HG02759 (cell line): Measurements from ENCODE around the gene DHRS13.
"Not testable (repeated sequence)": the region's sequence is repeated elsewhere in the genome, so short reads cannot be mapped to it uniquely, and the experiment has no call there.

Source experiments
- ATAC-seq: cut with Tn5 transposase; IDR thresholded peaks from one replicate; pipeline ENCODE4 v1.9.1; 2021; ENCODE audit warnings: mild to moderate bottlenecking, moderate library complexity; ENCODE audit not compliant: unreplicated experiment

DHRS13 gene

DNA sequence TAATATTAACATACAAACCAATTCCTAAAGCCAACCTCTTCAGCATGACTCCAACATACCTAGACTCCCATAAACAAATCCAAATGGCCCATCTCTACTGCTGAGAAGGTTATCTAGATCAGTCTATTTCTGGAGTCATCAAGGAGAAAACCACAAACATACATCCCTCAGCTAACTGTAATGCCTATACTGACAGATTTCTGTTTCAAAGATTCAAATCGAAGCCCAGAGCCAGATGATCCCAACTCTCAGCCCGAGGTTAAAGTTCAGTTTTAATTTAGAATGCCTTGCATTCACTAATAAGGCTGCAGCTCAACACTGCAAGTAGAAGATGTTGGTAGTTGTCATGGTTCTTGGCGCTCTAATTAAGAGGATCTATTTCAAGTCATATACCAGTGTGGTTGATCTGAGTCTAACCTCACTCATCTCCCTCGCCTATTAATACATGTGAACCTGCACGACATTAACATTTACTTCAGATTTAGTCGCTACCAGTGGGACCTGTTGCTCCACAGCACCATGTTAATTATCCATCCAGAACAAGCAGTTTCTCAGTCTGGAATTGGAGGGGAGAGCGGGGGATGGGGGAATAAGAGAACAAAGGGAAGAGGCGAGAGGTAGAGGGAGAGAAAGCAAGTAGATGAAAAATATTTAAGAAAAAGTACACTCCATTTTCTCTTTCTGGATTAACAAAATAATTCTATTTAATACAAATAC, 33.0 kb upstream of the DHRS13 start:
- no peak for ATAC-seq

DNA sequence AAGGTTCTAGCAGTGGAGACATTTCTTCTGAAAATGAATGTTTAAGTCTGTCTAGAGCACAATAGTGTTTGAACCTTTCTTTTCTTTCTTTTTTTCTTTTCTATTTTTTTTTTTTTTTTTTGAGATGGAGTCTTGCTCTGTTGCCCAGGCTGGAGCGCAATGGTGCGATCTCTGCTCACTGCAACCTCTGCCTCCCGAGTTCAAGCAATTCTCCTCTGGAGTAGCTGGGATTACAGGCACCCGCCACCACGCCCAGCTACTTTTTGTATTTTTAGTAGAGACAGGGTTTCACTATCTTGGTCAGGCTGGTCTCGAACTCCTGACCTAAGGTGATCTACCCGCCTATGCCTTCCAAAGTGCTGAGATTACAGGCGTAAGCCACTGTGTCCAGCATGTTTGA, 31.6 kb upstream of the DHRS13 start:
- not testable (repeated sequence) for ATAC-seq

DNA sequence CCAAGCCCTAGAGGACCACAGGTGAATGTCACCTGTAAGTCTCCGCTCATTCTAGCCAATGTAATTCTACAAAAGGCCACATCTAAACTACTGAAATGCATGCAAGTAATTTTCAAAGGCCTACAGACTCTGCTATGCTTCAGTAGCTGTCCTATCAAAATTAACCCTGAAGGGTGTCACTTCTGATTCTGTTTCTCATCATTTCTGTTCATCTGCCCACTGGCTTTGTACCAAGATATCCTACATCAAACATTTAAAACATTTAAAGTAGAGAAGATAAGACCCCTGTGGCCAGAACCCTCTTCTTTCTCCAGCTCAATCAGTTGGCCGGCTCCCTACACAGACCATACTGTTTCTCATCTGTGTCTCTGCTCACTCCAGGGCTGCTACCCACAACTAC, 26.9 kb upstream of the DHRS13 start:
- no peak for ATAC-seq

DNA sequence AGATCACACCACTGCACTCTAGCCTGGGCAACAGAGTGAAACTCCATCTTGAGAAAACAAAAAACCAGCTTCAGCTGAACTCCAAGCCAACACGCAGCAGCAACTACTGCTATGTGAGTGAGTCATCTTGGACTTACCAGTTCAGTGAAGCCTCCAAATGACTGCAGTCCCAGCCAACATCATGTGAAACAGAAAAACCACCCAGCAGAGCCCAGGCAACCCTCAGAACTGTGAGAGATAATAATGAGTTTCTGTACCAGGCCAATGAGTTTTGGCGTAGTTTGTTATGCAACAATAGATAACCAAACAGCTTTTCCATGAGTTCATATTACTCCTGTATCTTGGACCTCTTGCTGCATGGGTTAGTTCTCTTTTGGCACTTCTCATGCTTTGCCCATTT, 25.2 kb upstream of the DHRS13 start:
- no peak for ATAC-seq

DNA sequence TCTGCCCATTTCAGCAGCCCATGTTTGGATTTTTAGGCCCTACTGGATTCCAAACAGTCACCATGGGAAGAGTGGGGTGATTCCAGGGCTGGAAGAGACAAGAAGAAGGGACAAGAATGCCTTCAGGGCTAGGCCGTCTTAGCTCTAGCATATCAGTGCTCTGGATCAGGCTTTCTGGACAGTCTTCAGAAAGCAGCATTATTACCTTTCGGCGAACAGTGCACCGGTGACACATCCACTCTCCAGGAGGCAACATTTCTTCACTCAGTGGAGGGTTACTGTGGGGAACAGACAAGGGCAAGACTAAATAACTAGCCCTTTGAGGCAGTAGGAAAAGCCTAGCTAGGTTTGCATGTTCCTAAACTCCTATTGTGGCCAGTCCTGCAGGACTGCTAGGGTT, 23.9 kb upstream of the DHRS13 start:
- no peak for ATAC-seq

DNA sequence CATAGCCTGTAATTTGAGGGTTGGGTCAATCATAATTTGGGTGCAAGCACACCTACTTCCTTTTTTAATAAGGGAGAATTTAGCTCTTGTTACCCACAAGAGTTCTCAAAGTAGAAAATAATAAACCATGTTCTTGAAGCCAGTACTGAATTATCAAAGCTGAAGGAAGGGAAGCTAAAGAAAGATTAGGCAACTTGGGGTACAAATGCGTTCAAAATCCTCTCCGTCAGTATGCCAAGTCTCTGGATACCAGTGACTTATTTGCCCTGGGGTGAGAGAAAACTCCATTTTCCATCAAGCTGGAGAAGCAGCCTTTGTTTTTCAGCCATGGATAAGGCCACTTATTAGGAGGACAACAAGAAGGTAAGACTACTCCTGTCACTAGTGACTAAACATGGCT, 23.5 kb upstream of the DHRS13 start:
- ATAC-seq: no peak

DNA sequence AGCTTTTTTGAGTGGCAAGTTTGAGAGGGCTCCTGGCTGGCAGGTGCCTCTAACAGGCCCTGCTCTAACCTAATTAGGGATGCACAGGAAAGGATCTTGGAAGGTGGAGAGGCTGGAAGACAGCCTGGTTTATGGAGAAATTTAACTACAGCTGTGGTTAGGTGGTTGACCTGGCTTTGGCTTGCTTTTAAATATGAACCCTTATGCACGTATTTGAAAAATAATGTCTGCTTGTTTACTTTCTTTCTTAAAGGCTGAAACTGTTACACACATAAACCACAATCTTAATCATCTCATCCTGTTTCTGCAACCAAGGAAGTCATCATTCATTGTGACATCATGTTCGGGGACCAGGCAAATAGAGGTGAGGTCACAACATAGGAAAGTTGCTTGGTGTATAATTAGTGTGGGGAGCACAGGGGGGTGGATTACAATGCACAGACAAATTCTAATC, 23.1 kb upstream of the DHRS13 start:
- ATAC-seq: no peak

DNA sequence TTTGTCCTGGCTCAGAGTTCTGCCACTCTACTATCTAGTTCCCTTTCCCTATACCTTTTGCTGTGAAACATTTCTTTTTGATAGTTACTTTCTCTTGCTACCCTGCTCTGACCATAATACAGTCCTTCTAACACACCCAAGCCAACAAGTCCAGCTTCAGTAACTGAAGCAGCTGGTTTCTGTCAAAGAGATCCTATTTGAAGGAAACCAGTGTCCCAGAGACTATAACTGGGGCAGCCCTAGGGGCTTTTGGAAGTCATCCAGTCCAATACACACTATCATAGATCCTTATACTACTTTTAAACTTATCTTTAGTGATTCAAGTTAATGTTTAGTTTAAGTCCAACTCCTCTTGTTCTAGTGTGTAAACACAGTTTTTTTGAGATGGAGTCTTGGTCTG, 17.3 kb upstream of the DHRS13 start:
- ATAC-seq: no peak

DNA sequence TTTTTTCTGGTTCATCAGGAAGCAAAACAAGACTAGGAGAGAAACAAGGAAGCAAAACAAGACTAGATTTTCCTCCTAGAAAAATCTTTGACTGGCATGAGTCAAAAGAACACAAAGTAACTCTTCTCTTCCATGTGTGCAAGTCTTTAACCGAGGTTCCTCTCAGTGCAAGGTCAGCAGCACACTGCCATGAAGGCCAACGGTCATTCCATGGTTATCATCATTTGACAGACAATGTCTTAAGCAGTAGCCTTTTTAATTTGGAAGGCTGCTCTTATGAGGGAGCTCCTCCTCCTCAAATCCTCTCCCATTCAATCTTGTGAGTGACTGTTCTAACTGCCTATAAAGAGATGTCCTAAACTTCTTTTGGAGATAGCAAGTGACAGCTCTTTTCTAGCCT, 15.4 kb upstream of the DHRS13 start:
- ATAC-seq: no peak

DNA sequence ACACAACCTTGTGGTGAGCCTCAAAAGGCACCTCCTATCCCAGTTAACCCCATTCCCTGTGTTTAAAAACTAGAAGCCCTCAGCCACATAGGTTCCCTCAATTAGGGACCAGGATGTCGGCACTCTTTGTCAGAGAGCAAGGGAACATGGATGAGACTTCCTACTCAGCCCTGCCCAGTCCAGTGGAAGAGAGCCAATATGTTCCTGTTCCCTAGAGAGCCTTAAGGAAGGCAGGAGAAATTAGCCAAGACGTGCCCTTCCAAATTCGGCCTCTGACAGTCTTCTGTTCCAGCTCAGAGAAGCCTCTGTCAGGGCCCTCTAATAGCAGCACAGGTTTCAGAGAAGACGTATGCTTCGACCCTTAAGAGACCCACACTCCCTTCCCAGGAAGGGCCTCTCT, 14.6 kb upstream of the DHRS13 start:
- ATAC-seq: no peak

DNA sequence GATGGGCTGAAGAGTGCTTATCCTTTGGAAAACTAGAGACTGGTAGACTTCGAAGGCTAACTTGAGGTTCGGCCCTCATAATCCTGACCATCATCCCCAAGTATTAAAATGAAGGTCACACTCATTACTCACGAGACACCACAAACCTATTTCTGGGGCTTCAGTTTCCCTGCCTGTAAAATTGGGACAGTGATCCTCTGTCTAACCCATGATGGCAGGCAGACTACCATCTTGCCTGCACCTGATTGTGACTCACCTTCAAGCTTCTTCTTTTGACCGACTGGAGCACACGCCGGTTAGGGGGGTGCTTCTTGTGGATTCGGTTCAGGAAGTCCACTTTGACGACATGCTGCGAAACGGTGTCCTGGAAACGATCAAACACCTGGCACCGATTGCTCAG, 14.2 kb upstream of the DHRS13 start:
- ATAC-seq: no peak

DNA sequence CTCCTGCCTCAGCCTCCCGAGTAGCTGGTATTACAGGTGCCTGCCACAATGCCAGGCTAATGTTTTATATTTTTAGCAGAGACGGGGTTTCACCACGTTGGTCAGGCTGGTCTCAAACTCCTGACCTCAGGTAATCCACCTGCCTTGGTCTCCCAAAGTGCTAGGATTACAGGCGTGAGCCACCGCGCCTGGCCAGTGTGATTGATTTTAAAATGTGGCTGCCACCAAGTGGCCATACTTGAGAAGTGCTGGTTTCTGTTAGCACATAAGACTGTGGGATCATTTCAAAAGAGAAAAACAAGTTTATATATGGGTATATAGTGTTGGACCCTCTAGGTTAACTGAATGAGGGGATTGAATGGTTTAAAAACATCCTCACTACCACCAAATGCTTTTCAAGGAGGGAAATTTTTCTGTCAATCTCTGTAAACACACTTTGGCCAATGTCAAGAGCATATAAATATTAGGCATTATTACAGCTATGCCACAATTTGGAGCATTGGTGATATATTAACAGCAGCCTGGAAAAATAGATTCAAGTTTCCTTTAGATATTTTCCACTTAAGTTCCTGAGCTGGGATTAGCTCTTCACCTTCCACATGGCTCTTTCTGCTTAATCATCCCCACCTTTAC, 13.5 kb upstream of the DHRS13 start:
- no peak for ATAC-seq

DNA sequence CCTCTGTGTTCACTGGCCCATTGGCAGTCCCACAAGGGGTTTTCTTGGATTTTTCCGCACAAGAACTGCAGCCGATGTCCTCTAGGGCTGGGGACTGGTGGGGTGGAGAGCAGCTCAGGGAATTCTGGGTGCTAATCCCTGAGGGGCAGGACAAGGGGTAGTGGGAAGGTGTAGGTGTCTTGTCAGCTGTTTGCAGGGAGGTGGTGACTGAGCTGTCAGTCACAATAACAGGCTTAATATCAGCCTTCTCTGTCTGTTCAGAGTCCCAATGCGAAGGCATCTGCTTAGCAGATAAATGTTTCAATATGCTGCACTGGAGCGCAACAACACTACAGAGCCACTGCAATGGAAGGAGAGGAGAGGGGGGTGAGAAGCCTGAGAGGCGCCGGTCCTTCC, 10.1 kb upstream of the DHRS13 start:
- no peak for ATAC-seq

DNA sequence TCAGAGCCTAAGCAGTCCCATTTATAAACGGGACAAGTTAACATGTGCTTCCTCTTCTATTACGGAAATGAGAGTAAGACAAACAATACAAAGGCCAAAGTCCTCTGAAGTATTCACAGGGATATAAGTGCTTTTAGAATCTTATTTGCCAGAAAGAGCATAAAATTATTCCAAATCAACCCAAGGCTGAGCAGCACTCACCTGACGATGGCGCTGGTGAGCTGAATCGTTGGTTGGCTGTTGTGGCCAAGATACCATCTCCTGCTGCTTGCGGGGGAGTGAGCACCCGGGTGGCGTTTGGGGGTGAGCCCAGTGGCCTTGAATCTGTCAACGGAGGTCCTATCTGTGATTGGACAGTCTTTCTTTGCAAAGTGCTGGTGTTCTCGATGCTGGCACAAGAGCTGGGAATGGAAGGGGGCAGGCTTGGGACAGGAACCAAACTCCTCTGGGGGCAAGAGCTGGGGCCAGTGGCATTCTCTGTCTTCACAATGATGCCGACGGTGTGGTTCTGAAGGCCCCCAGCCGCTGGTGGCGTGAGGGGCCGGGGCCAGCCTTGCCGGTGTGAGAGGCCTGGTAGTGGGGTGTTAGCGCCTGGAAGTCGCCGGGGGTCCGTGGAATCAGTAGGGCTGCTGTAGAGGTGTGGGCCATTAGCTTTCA, 9.5 kb upstream of the DHRS13 start:
- ATAC-seq: no peak

DNA sequence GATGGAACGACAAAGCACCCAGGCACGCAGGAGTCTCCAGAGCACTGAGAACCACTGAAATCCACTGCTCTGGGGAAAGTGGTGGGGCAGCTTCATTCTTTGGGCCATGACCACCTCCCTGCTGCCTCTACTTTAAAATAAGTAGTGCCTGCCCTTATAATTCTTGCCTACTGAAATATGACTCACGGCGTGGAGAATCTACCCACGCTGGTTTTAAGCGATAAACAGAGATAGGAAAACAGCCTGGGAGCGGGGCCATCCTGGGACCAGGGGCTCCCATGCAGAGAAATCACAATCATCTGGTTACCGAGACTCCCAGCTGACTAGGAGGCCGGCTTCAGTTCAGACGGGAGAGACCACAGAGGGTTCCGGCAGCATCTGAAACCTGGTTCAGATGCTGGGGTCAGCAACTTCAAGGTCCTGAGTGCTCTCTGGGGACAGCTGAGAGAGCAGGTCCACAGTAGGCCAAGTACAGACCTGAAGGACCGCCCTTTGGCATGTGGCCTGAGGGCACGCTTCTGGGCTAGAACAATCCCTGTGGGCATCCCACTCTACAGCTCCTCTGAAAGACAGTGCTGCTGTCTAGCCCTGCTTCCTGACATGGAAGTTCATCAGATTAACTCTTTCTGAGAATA, 8.6 kb upstream of the DHRS13 start:
- ATAC-seq: no peak

DNA sequence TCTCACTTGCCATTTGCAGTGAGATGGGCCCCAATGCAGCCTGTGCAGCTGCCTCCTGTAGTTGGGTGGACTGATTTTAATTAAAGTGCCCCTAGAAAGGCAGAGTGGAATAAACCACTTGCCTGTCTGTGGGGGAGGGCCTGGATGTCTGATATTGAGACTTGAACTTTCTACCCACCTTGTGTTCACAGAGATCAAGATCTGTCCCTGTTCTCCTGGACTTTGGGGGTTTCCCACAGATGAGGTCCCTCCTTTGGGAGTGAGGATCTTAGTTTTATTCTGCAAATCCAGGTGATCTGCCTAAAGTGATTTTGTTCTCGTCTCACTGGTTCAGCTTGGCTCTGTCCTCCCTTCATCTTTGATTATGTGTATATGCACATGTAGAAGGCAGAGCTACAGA, 7.7 kb upstream of the DHRS13 start:
- no peak for ATAC-seq

DNA sequence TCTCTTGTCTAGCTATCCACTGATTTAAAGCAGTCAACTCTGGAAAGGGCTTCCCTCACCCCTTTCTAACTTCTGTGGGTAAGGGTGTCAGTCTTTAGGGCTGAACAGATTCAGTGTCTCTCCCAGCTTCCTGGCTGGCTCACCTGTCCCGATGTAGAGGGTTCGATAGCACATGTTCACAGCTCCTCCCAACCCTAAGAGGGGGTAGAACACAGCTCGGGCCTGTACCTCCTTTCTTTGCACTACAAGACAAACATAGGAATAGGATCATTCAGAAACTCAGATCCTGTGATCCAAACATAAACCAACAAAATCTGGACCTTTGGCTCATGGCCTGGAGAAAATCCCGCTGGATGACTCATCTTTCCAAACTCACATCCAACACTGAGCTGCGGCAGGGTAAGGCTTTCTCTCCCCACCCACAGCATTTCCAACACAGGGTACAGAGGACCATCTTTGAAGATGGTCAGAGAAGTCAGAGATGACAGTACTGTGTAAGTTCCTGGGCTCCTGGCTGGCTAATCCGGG, 5.8 kb upstream of the DHRS13 start:
- no peak for ATAC-seq

DNA sequence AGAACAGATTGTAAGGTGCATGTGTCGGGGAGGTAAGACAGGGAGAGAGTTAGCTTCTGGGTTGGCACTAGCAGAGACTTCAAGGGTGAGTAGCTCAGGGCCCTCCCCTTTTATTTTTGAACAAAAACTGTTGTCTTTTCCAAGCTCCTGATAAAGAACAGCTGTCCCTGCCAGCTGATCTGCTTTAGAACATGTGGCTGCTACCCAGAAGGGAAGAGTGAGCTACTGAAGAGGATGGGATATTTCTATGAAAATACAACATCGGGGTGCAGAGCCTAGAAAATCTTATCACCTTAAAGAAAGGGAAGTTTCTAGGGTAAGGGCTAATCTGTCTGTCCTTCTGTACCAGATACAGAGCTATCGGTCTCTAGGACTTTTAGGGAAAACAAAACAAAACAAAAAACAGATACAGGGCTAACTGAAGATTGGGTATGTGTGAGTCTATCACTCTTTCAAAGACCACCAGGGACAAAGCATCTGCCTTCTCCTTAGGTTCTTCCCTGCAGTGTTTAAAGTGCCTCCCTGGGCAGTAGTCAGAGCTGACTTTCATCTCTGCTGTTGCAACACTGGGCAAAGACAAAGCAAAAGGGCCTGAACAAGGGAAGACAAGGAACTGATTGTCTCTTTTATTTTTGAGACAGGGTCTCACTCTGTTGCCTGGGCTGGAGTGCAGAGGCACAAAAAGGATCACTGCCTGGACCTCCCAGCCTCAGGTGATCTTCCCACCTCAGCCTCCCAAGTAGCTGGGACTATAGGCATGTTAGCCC, 5.0 kb upstream of the DHRS13 start:
- no peak for ATAC-seq

DNA sequence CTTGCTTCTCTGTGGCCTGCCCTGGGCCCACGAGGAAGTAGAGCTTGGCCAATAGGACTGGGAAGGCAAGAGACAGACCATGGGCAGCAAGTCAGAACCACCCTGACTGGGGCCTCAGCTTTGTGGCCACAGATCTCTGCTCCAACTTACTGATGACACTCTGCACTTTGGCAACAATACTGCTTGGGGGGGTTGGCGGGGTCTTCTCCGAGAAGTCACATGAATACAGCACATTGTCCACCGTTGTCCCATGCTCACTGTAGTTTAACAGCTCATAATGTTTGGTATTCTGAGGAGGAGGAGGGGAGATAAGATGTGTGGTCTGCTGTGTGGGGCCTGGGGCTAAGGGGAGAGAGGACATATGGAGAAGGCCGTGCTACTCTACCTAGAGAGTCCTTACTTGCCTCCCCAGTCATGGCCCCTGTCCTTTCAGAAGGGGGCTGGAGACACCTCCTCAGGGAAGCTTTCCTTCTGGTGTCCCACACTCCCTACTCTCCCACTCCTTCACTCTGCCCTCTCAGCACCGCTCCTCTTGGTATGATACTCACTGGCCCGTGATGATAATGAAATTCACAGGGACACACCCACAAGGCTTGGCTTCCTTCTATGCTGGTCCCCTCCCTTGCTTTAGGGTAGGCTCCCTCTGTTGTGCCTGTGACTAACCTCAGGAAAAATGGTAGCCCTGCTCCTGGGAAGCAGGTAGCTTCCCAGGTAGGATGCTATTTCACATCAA, 4.0 kb upstream of the DHRS13 start:
- no peak for ATAC-seq

DNA sequence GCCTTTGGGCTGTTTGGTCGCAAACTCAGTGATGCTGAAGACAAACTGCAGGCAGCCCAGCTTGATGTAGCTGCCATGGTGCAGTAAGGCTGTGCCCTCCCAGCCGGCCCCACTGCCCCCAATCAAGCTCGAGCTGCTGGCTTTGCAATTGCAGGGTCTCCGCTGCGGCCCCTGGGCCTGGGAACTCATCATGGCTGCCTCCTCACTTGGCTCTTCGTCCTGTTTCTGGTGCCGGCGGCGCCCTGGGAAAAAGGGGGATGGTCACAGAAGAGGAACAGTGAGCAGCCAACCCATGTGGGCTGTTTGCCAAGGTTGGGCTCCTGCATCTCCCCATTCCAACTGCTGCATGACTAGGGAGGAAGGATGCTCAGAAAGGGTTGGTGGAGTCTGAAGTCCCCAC, 3.4 kb upstream of the DHRS13 start:
- no peak for ATAC-seq
